ENCODE results near the gene ZC3H10. TPM values are rescaled to one million over a fixed set of nuclear protein-coding genes. Genes with fewer than 3 reads are reported as not detected.

ZC3H10 gene
- total RNA-seq, 6 donors from 2014 or later: 2.1 to 22.0 (median 6.4) TPM

DNA sequence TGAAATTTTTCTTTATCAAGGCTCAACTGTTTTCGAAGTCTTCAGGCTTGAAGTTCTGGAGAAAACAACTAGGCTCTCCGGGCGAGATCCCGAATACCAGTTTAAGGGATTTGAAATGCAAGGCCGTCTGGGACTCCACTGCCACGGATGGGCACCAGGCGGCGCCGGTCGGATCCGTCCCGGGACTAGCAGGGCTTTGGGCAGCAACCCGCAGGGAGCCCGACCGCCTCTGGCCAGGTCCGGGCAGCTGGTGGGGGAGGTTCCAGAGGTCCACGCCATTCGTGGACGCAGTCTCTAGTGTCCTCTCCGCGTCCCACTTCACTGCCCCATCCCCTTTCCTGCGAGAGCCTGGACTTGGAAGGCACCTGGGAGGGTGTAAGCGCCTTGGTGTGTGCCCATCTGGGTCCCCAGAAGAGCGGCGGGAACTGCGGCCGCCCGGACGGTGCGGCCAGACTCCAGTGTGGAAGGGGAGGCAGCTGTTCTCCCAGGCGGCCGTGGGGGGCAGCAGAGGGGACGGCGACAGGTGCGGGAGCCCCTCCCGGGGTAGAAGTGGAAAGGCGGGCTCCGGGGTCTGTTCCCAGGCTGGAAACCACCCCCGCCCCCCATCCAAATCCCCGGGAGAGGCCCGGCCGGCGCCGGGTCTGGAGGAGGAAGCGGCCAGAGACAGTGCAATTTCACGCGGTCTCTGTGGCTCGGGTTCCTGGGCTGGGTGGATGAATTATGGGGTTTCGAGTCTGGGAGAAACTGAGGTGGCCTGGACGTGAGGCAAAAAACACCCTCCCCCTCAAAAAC lies 38.9 kb upstream of the ZC3H10 start:
- Histone ChIP-seq H3K36me3 (no peaks in the 10 kb centered on the region), H3K4me3 (peak overlapping the region; percentile 40 to 73 (median 60)), H3K4me1 (peaks cover 7 to 30% (median 20%) of the 10 kb centered on the region in 4 donors), H3K27me3 (peaks cover 0 to 9% (median 7%) of the 10 kb centered on the region in 4 donors), H3K9me3 (no peaks in the 10 kb centered on the region), H3K27ac (peak overlapping the region; percentile 84 to 94 (median 88))
- peak; percentile 92 to 93 for ATAC-seq (ENCODE audit: low FRiP score in 2 of 2)
- DNase-seq: peak; percentile 95 to 98
- WGBS, 2 donors: 0 to 3% methylated on average over 2 to 26 of the region's 50 CpGs
- TF ChIP-seq EP300 (IDR thresholded peaks at IDR 0.05): no peak
- TF ChIP-seq POLR2AphosphoS5 (IDR thresholded peaks at IDR 0.05): peak; percentile 39 to 58
- TF ChIP-seq, protein P1, sequence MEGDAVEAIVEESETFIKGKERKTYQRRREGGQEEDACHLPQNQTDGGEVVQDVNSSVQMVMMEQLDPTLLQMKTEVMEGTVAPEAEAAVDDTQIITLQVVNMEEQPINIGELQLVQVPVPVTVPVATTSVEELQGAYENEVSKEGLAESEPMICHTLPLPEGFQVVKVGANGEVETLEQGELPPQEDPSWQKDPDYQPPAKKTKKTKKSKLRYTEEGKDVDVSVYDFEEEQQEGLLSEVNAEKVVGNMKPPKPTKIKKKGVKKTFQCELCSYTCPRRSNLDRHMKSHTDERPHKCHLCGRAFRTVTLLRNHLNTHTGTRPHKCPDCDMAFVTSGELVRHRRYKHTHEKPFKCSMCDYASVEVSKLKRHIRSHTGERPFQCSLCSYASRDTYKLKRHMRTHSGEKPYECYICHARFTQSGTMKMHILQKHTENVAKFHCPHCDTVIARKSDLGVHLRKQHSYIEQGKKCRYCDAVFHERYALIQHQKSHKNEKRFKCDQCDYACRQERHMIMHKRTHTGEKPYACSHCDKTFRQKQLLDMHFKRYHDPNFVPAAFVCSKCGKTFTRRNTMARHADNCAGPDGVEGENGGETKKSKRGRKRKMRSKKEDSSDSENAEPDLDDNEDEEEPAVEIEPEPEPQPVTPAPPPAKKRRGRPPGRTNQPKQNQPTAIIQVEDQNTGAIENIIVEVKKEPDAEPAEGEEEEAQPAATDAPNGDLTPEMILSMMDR (IDR thresholded peaks at IDR 0.05): peak; percentile 66 to 89 (median 82)
- TF ChIP-seq POLR2A (IDR thresholded peaks at IDR 0.05): peak in 2 of 4 donors; percentile 34 to 43

DNA sequence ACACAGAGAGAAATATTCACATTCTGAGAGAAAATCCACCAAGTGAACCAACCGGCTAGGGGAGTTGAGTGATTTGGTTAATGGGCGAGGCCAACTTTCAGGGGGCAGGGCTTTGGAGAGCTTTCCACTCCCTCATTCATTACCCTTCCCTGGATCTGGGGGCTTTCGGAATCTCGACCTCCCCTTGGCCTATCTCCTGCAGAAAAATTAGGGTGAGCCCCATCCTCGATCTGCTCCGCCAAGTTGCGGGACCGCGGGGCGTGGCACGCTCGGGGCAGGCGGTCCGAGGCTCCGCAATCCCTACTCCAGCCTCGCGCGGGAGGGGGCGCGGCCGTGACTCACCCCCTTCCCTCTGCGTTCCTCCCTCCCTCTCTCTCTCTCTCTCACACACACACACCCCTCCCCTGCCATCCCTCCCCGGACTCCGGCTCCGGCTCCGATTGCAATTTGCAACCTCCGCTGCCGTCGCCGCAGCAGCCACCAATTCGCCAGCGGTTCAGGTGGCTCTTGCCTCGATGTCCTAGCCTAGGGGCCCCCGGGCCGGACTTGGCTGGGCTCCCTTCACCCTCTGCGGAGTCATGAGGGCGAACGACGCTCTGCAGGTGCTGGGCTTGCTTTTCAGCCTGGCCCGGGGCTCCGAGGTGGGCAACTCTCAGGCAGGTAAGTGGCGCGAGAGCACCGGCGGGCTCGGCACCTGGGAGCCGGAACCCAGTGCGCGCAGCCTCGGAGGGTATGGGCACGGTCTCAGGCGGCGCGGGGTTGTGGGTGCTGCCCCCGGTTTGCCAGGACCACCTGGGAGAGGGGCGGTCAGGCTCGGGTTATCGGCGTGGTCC lies 38.1 kb upstream of the ZC3H10 start, which contains the start of gene ERBB3:
ERBB3 (plus strand) TSS at position 443 of the 833 bp plus-strand sequence; CDS start at position 579, 136 bp downstream.
- Histone ChIP-seq H3K27me3 (peaks cover 0 to 9% (median 7%) of the 10 kb centered on the region in 4 donors), H3K36me3 (peaks cover 0 to 2% (median 0%) of the 10 kb centered on the region in 4 donors), H3K9me3 (no peaks in the 10 kb centered on the region), H3K4me3 (peak within 1 kb of the TSS; percentile 40 to 73 (median 60)), H3K27ac (peak within 1 kb of the TSS; percentile 84 to 94 (median 88)), H3K4me1 (peaks cover 7 to 30% (median 20%) of the 10 kb centered on the region in 4 donors)
- 0 to 1% methylated on average over 50 to 57 of the region's 59 CpGs for WGBS, 2 donors
- DNase-seq (peak; percentile 87 to 96), ATAC-seq (ENCODE audit: low FRiP score in 2 of 2) (peak; percentile 95 to 96)
- TF ChIP-seq, protein P1 (IDR thresholded peaks at IDR 0.05): peak in 3 of 6 experiments; percentile 29 to 54 (median 31)
- TF ChIP-seq EP300 (IDR thresholded peaks at IDR 0.05) (no peak), POLR2A (IDR thresholded peaks at IDR 0.05) (peak in 3 of 4 donors; percentile 29 to 74 (median 46)), POLR2AphosphoS5 (IDR thresholded peaks at IDR 0.05) (peak; percentile 41 to 75)

DNA sequence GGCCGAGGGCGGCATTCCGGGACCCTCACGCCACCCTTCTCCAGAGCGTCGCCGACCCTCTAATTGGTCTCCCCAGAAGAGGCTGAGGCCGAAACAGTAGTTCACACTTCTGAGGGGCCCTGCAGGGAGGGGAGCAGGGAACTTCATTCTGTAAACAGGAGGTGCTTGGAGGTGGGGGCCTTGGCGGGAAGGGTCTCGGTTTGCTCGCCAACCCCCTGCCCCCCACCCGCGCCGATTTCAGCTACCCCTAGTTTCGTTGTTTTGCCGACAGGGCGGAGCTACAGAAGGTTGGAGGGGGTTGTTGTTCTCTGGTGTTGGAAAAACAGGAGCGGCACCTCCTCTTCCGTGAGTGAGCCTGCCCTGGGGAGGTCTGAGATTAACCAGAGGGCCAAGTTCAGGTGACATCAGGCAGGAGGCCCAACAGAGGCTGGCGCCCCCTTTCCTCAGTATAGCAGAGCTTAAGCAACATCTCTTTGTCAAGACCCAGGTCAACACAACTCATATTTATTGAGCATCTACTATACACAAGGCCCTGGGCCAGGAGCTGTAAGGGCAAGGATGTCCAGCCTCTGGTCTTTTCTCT lies 37.4 kb upstream of the ZC3H10 start:
- Histone ChIP-seq H3K4me3 (peak overlapping the region; percentile 40 to 73 (median 60)), H3K27ac (peak overlapping the region; percentile 84 to 94 (median 88)), H3K9me3 (no peaks in the 10 kb centered on the region), H3K36me3 (peaks cover 0 to 8% (median 0%) of the 10 kb centered on the region in 4 donors), H3K4me1 (peaks cover 7 to 35% (median 20%) of the 10 kb centered on the region in 4 donors), H3K27me3 (peaks cover 0 to 9% (median 7%) of the 10 kb centered on the region in 4 donors)
- TF ChIP-seq EP300 (IDR thresholded peaks at IDR 0.05) (no peak), POLR2AphosphoS5 (IDR thresholded peaks at IDR 0.05) (peak in 1 of 2 donors; percentile 31), POLR2A (IDR thresholded peaks at IDR 0.05) (peak in 1 of 4 donors; percentile 12)
- TF ChIP-seq, protein P1 (IDR thresholded peaks at IDR 0.05): peak in 1 of 6 experiments; percentile 5
- DNase-seq (peak in 1 of 2 donors; percentile 65), ATAC-seq (ENCODE audit: low FRiP score in 2 of 2) (peak in 1 of 2 donors; percentile 45)
- WGBS, 2 donors: 21 to 28% methylated on average over 12 to 20 of the region's 20 CpGs

Measured in upper lobe of left lung (tissue), 6 donors.